NB4 (cell line): Measurements from ENCODE around the gene SCN11A.

Experiments used
- POLR2A ChIP-seq: IDR thresholded peaks from 2 replicates; pipeline ENCODE4 v1.6.1; 2011; ENCODE audit warnings: mild to moderate bottlenecking; ENCODE audit not compliant: insufficient read length; ENCODE audit errors: extremely low read depth
- TF ChIP-seq, protein P1 (sequence below): IDR thresholded peaks from 2 replicates; pipeline ENCODE4 v1.6.1; 2011; ENCODE audit warnings: low read depth, low read length
- TF ChIP-seq, protein P2 (sequence below): IDR thresholded peaks from one replicate; pipeline ENCODE4 v1.5.1; 2012; ENCODE audit warnings: low read depth, low read length

- TF ChIP-seq, protein P1, sequence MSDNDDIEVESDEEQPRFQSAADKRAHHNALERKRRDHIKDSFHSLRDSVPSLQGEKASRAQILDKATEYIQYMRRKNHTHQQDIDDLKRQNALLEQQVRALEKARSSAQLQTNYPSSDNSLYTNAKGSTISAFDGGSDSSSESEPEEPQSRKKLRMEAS: no peak
- TF ChIP-seq, protein P2, sequence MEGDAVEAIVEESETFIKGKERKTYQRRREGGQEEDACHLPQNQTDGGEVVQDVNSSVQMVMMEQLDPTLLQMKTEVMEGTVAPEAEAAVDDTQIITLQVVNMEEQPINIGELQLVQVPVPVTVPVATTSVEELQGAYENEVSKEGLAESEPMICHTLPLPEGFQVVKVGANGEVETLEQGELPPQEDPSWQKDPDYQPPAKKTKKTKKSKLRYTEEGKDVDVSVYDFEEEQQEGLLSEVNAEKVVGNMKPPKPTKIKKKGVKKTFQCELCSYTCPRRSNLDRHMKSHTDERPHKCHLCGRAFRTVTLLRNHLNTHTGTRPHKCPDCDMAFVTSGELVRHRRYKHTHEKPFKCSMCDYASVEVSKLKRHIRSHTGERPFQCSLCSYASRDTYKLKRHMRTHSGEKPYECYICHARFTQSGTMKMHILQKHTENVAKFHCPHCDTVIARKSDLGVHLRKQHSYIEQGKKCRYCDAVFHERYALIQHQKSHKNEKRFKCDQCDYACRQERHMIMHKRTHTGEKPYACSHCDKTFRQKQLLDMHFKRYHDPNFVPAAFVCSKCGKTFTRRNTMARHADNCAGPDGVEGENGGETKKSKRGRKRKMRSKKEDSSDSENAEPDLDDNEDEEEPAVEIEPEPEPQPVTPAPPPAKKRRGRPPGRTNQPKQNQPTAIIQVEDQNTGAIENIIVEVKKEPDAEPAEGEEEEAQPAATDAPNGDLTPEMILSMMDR: no peak
- TF ChIP-seq POLR2A: no peak
Measured at GRCh38 chr3:39079530-39079929, 27.8 kb upstream of the SCN11A start.
